Left renal pelvis (tissue), 4 donors: ENCODE results near the gene CTNNBIP1. TPM values are rescaled to one million over a fixed set of nuclear protein-coding genes. Genes with fewer than 3 reads are reported as not detected.
"Not testable (repeated sequence)": the region's sequence is repeated elsewhere in the genome, so short reads cannot be mapped to it uniquely, and the experiment has no call there.

Source experiments
- DNase-seq, 4 donors: peaks; one replicate each; pipeline ENCODE4 v3.0.0-alpha.2; 2013; ENCODE audit warnings: low read depth in 4 of 4, low spot score in 3 of 4
- polyA plus RNA-seq, 4 donors: library from polyadenylated mRNA; unstranded; fragments of 120-200 nt; gene quantifications; one replicate each; pipeline ENCODE4 v1.2.1, GENCODE V29; 2013; ENCODE audit not compliant: insufficient read length in 4 of 4

Gene CTNNBIP1
- polyA plus RNA-seq, 4 donors: 30.9 to 35.2 (median 32.6) TPM

DNA sequence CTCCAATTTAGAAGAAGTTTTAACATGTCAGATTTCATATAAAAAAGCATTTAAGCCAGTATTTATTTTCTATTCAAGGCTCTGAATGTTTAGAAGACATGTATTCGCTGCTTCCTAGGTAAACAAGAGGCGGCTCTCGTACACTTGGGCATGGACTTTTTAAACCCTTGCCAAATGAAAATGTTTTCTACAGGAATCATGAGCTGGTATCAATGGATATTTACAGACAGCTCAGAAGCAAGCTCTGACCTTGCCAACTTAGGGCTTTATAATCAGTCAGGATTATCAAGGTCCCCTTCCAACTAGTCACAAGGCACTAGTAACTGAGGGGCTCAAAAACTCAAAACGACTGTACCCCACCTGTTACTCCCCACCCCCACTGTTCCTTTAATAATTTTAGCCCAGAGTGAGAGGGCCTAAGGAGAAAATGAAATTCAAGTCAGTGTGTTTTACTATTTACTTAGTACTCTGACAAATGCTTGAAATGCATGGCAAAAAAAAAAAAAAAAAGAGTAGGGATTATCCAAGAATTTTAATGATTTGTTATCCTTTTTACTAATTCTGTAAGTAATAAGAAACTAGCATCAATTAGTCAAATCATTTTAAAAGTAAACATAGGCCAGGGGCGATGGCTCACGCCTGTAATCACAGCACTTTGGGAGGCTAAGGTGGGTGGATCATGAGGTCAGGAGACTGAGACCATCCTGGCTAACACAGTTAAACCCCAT lies 98.7 kb downstream of the CTNNBIP1 start:
- no peak for DNase-seq

DNA sequence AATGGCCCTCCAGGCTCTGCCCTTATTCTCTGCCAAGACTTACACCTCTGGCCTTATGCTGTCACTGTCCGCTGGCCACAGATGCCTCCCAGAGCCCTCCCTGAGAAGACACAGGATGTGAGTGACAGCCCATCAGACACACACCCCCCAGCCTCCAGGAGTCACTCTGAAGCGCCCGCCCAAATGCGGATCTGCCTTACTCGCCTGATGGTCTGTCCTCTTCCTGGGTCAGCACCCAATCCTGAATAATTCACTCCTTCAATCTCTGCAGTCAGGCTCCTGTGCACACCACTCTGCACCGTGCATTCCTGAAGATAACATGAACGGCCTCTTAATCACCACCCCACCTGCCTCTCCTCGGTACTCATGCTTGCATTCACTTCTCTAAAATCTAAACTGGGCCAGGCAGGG lies 101.0 kb downstream of the CTNNBIP1 start:
- no peak for DNase-seq

DNA sequence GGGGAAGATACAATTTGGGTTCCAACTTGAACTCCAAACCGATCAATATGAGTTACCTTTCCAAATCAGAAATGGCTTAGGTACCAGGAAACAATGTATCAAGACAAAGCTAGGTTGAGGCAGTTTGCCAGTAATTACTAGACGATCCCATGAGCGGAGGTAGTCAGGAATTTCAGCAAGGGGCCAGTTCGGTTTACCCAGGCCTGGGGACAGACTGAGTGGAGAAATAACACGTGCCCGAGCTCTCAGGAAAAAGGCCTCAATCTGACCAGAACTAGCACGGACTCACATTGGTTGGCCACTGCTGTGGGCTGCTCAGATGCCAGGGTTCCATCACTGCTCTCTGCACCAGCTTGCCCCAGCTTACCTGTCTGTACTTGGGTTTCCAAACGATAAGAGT lies 101.6 kb downstream of the CTNNBIP1 start:
- DNase-seq: no peak

DNA sequence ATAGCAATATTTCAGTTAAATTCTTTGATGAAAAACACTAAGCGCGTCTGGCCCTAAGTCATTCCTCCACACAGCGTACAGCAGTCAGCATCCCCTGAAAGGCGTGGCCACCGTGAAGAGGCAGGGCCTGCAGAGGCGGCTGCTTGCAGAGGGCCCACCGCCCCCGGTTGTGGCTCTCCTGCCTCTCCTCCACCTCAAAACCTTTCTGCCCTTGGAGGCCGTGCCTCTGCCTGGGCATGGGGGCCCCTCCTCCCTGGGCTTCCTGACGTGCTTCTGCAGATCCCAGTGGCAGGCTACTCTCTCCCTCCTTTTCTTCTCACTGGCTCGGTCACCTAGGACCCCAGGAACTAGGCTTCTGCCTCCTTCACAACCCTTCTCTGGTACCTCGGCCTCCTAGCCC lies 102.5 kb downstream of the CTNNBIP1 start:
- no peak for DNase-seq

DNA sequence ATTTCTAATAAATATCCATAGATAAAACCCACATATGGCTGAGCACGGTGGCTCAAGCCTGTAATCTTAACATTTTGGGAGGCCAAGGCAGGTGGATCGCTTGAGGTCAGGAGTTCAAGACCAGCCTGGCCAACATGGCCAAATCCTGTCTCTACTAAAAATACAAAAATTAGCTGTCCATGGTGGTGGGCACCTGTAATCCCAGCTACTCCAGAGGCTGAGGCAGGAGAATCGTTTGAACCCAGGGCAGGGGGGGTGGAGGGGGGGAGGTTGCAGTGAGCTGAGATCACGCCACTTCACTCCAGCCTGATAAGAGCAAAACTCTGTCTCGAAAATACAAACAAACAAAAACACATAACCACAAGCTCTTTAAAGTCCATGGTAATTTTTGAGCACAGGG lies 104.1 kb downstream of the CTNNBIP1 start:
- not testable (repeated sequence) for DNase-seq

DNA sequence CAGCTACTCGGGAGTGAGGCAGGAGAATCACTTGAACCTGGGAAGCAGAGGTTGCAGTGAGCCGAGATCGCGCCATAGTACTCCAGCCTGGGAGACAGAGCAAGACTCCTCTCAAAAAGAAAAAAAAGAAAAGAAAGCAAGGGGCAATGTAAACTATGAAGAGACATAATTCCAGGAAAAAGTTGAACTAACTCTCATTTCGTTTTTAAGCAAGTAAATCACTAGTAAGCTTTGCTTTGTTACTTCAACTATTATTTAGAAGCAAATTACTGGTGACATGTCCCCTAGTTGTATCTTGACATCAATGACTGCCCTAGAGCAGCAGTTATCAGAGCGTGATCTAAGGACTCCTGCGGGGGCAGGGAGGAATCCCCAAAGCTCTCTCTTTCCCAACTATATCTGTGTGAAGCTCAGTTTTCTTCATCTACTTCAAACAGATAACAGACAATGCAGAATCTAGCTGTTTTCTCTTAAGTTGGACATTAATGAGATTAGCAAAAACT lies 105.0 kb downstream of the CTNNBIP1 start:
- no peak for DNase-seq

DNA sequence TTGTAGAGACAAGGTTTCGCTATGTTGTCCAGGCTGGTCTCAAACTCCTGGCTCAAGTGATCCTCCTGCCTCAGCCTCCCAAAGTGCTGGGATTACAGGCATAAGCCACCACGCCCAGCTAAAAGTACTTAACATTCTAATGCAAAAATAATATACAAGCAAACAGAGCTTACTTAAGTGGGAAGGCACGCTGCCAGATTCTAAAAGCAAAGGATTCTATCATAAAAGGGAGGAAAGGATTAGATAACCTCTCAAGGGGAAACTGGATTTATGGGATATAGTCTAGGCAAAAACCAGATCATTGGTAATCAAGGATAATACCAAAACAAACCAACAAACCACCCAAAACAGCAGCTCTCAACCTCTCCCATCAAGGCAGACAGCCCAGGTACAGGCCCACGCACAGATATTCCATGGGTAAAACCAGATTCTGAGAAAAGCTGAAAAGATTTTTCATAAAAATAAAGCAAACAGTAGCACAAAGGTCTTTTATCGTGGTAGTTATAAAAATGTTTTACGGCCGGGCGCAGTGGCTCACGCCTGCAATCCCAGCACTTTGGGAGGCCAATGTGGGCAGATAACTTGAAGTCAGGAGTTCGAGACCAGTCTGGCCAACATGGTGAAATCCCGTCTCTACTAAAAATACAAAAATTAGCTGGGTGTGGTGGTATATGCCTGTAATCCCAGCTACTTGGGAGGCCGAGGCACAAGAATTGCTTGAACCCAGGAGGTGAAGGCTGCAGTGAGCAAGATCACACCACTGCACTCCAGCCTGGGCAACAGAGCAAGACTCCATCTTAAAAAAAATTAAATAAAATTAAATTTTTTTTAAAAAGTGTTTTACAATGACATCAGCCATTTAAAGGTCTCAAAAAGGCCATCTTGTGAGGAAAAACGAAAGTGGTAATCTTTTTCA lies 106.8 kb downstream of the CTNNBIP1 start:
- not testable (repeated sequence) for DNase-seq

DNA sequence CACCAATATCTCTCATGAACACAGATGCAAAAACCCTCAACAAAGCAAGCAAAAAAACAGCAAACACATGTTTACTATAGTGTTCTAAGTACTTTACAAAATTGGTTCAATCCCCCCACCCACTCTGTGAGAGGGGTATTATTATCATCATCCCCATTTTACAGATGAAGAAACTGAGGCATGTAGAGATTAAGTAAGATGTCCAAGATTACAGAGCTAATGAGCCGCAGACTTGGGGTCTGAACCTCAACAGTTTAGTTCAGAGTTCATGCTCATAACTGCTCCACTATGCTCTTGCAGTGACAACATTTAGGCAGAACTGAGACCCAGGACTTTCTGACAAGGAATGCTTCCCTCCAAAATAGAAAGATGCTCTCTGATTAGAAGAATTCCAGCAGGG lies 108.2 kb downstream of the CTNNBIP1 start:
- DNase-seq: no peak

Other genes starting within 250 kb of the CTNNBIP1 start
- gene CLSTN1, start 86.3 kb downstream of the CTNNBIP1 start, polyA plus RNA-seq: 100 to 1,000 TPM; 137 to 159 (median 154) TPM
- 10 to 100 TPM; 60.8 to 78.0 (median 71.9) TPM for gene LZIC, start 33.1 kb upstream of the CTNNBIP1 start, polyA plus RNA-seq
- 10 to 100 TPM; 14.3 to 24.9 (median 18.1) TPM for gene NMNAT1, start 33.2 kb upstream of the CTNNBIP1 start, polyA plus RNA-seq
- gene RBP7, start 87.0 kb upstream of the CTNNBIP1 start, polyA plus RNA-seq: 10 to 100 TPM; 17.0 to 40.0 (median 21.4) TPM
- 10 to 100 TPM; 45.2 to 54.5 (median 52.3) TPM for gene UBE4B, start 122.7 kb upstream of the CTNNBIP1 start, polyA plus RNA-seq